Middle frontal gyrus (tissue), 1 donor: ENCODE measurements around the gene CAPN10.

Source experiments
- DNase-seq: peaks from one replicate; pipeline ENCODE4 v3.0.0-alpha.2; 2015; ENCODE audit warnings: low spot score; ENCODE audit errors: extremely low spot score

The CAPN10 gene

DNA sequence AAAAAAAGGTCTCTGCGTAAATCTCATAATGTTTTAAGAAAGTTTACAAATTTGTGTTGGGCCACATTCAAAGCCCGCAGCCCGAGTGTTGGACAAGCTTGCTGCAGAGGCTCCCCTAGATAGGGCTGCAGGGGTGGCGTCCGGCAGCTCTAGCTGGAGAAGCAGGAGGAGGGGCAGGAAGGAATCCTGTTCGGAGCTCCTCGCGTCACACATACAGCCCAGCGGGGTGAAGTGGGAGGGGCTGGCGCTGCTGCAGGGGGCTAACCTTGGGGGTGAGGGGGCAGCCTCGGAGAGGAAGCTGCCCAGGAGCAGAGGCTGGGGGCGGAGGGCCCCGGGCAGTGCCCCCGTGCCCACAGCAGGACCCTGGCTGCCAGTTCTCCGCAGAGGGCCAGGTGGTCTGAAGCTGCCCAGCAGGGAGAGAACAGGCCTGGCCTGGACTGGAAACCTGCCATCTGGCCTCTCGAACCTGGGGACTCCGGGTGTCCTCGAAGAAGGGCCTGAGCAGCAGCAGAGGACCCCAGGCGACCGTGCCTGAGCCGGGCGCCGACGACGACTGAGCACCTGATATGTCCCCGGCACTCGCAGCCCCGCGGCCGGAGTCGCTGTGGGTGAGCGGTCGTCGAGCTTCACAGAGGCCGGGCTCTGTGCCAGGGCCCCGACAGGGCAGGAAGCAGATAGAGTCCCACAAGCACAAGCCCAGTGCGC is 36.1 kb downstream of the CAPN10 start:
- DNase-seq: no peak

DNA sequence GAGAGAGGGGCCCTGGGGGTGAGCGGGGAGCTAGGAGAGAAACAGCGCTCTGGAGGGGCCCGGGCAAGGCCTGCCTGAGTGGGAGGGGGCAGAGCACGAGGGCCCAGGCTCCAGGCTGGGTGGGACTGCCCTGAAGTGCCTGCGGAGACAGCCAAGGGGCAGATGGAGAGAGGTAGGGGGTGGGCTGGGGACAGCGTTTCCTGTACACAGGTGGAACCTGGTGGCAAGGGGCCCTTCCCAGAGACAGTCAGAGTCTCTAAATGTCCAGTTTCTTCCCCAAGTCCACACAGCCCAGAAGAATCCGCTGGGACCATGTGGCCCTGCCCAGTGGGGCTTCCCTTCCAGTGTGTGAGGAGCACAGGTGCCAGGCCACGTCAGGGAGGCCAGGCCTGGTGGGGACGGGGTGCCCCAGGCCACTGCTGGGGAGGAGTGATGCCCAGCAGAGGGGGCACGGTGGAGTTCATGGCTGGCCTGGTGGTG is 37.0 kb downstream of the CAPN10 start:
- DNase-seq: no peak

DNA sequence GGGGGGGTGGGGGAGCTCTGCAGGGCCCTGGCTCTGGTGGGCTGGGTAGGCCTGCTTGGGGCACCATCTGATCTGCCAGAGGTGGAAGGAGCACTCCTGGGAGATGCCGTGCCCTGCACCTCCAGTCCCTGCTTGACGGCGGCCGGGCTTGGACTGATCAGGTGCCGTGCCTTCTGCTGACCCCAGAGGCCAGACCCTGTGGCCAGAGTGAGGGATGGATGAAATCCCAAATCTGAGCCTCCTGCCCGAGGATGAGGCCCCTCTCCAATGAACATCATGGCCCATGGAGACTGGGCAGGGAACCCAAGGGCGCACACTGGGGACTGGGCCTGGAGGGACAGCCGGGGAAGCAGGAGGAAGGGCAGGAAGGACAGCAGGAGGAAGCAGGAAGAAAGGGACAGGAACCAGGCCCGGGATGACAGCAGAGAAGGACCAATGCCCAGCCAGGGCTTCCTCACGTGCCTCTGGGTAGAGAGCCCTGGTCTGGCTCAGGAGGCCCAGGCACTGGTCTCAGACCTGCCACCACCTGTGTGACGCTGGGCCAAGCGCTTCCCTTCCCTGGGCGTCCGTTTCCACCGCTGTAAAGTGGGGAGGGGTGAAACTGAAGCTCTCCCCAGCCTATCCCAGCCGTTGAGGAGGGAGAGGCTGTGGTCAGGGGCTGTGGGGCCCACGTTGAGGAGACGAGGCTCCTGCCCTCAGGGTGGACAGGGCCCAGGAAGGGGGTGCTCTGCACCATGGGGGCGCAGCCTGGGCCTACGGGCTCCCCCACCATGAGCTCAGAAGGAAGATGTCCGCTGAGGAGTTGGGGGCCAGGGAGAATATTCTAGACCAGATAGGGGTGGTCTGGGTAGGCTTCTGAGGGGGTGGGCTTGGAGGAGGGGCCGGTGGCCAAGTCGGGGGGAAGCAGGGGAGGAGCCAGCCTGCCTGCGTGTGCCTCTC is 37.7 kb downstream of the CAPN10 start:
- no peak for DNase-seq

DNA sequence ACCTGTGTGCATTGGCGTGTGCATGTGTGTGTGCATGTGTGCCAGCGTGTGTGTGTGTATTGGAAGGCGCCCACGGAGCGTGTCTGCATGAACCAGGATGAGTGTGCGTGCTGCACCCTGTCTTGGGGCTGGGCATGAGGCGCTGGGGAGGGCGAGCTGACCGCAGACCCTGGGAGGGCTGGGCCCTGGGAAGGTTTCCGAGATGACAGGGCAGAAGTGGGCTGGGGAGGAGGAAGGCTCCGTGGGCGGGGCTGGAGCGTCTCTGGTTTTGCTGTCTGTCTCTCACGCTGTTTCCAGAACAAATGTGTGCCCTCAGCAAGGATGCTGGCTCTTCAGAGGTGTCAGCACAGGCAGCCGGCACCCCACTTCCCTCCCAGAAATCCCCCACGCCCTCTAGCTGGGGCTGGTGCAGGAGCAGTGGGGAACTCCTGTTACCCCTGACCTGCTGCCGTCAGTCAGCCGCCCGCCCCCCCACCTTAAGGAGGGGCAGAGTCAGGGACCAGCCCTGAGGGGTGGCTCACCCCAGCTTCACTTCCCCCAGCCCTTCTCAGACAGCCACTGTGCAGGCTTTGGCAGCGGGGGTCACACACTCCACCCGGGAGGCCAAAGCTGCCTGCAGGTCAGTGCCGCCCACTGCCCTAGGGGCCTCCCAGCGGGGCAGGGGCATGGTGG is 38.6 kb downstream of the CAPN10 start, which contains the start of gene GPR35:
TSS of gene GPR35 (plus strand) at position 531 of the 672 bp plus-strand sequence. CDS start 4,473 bp downstream, outside the sequence.
- no peak for DNase-seq

DNA sequence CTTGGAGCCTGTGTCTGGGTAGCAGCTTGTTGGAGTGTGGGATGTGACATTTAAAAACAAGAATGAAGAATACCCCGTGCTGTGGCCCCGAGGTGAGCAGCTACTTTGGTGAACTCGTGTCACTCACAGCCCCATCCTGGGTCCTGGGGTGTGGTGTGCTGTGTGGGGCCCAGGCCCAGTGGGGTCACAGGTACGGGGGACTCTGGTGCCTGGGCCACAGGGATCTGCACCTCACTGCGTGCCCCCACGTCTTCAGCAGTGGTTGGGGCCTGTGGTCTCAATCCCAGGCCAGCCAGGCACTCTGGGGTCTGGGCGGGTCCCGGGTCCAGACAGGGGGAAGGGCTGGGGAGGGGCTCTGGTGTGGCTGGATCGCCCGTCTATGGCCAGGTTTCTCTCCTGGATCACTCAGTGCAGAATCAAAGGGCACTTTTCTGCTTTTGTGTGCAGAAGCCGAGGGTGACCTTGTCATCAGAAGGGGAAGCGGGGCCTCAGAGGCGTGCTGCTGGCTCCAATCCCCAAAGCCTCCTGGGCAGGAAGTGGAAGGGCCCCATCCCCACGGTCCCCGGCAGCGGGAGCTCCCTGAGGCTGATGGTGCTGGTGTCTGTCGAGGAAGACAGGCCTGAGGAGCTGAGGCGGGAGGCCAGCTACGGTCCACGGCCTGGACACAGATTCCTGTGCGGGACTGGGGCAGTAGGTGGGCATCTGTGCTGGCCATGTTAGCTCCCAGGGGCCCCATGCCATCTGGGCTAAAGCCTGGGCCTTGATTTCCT is 40.2 kb downstream of the CAPN10 start:
- DNase-seq: no peak

DNA sequence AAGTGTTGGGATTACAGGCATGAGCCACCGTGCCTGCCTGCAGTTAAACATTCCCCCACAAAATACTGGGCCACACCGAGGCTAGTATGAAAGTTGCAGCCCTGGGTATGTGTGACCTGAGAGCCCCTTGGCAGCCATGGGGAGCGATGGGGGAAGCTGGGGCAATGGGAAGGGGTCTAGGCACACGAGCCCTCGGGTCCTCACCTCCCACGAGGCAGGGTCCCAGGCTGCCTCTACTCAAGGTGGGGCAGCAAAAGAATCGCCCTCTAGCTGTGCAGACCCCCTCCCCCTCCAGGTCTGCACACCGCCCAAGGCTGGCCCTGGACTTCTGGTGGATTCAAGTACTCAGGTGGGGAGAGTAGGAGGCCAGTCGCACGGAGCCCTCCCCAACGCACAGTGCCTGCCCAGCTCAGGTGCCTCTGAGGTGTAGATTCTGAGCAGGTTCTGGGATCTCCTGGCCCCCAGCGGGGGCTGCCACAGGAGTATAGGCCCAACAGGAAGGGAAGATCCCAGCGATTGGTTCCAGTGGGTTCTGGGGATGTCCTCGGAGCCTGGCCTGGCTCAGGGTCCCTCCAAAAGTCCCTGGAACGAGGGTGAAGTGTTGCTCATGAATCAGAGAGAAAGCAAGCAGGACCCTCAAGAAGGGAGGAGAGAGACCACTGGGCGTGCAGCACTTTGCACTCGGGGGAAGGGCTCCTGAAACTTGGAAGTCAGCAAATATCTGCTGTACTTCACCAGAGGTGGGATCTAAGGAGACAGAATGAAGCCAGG is 41.4 kb downstream of the CAPN10 start:
- DNase-seq: no peak

DNA sequence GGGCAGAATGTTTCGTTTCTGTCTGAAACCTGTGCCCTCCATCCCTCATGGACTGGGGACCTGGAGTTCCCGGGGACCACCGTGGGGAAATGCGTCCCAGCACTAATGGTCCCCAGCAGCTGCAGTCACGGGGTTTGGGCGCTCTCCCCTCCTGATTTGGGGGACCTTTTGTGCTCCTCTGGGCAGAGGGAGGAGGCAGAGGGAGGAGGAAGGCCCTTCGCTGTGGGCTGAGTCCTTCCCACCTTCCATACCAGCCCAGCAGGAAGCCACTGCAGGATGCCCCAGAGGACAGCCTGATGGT is 41.9 kb downstream of the CAPN10 start:
- no peak for DNase-seq

- no peak for DNase-seq
These were observed 42.5 kb downstream of the CAPN10 start for GRCh38 chr2:240628808-240629618.

DNA sequence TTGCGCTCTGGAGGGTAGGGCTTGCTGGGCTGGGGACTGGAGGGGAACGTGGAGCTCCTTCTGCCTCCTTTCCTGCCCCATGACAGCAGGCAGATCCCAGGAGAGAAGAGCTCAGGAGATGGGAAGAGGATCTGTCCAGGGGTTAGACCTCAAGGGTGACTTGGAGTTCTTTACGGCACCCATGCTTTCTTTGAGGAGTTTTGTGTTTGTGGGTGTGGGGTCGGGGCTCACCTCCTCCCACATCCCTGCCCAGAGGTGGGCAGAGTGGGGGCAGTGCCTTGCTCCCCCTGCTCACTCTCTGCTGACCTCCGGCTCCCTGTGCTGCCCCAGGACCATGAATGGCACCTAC is 43.1 kb downstream of the CAPN10 start:
- DNase-seq: no peak

- DNase-seq: no peak
These were observed 43.6 kb downstream of the CAPN10 start for GRCh38 chr2:240629968-240630770.

GRCh38 chr2:240630771-240631547 is 44.4 kb downstream of the CAPN10 start:
- DNase-seq: no peak

GRCh38 chr2:240631548-240632305 is 45.2 kb downstream of the CAPN10 start:
- DNase-seq: no peak

- DNase-seq: no peak
These were observed 45.8 kb downstream of the CAPN10 start for GRCh38 chr2:240632306-240632721.

DNA sequence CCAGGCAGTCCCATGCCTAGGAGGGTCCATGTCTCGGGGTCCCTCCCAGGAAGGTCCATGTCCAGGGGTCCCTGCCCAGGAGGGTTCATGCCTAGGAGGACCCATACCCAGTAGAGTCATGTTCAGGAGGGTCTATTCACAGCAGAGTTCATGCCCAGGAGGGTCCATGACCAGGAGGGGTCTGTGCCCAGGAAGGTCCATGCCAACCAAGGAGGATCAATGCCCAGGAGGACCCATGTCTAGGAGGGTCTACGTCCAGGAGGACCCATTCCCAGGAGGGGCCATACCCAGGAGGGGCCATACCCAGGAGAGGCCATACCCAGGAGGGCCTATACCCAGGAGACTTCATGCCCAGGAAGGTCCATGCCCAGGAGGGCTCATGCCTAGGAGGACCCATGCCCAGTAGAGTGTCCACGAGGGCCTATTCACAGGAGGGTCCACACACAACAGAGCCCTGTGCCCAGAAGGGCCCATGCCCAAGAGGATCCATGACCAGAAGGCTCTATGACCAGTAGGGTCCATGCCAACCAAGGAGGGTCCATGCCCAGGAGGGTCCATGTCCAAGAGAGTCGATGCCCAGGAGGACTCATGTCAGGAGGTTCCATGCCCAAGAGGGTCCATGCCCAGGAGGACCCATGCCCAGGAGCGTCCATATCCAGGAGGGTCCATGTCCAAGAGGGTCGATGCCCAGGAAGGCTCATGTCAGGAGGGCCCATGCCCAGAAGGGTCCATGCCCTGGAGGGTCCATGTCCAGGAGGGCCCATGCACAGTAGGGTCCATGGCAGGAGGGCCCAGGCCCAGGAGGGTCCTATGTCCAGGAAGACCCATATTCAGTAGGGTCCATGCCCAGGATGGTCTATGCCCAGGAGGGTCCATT is 48.8 kb downstream of the CAPN10 start:
- DNase-seq: no peak

GRCh38 chr2:240635998-240636547 is 49.5 kb downstream of the CAPN10 start:
- no peak for DNase-seq

DNA sequence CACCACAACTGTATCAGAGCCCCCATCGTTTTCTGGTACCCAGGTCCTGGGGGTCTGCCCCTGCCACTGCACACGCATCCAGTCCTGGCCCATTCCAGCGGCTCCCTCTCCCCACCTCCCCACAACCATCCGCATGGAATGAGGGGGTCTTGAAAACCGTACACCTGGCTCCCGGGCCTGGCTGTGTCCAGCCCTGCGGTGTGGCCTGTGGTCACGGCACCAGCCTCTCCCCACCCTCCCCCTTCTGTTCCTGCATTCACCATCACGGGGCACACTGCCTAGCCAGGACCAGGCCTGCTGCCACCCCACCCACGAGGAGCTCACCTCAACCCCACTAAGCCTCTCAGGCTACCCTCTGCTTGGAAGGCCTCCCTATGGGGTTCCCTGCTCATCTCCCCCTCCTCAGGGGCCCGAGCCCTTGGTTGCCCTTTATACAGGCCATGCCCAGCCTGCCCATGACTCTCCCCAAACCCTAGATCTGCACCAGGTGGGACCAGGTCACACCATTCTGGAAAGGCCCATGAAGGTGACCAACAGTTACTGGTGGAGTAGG is 50.1 kb downstream of the CAPN10 start:
- DNase-seq: no peak
